Measurements from ENCODE around the gene MEGF6. TPM values are rescaled to one million over a fixed set of nuclear protein-coding genes. Genes with fewer than 3 reads are reported as not detected.

Gene MEGF6
- total RNA-seq, 1 donor from 2014 or later: 198 TPM

- no peak overlapping the region for H3K27ac Mint-ChIP-seq (ENCODE audit: unreplicated experiment)
- no peaks in the 10 kb centered on the region for H3K9me3 Mint-ChIP-seq (ENCODE audit: unreplicated experiment)
- H3K36me3 Mint-ChIP-seq (ENCODE audit: low read depth, unreplicated experiment): no peaks in the 10 kb centered on the region
- H3K4me3 Mint-ChIP-seq (ENCODE audit: unreplicated experiment): no peak overlapping the region
- TF ChIP-seq CTCF (IDR thresholded peaks at IDR 0.05; ENCODE audit: unreplicated experiment): no peak
- H3K4me1 Mint-ChIP-seq (ENCODE audit: unreplicated experiment): peaks cover 13% of the 10 kb centered on the region
- H3K27me3 Mint-ChIP-seq (ENCODE audit: unreplicated experiment): peaks cover 4% of the 10 kb centered on the region
- DNase-seq (ENCODE audit: low spot score): no peak
These were observed 155.4 kb downstream of the MEGF6 start for GRCh38 chr1:3455670-3456448.

- no peak for TF ChIP-seq CTCF (IDR thresholded peaks at IDR 0.05; ENCODE audit: unreplicated experiment)
- H3K4me3 Mint-ChIP-seq (ENCODE audit: unreplicated experiment): peak overlapping the region; percentile 56
- H3K4me1 Mint-ChIP-seq (ENCODE audit: unreplicated experiment): peaks cover 9% of the 10 kb centered on the region
- DNase-seq (ENCODE audit: low spot score): peak; percentile 67
- no peak overlapping the region for H3K27ac Mint-ChIP-seq (ENCODE audit: unreplicated experiment)
- no peaks in the 10 kb centered on the region for H3K36me3 Mint-ChIP-seq (ENCODE audit: low read depth, unreplicated experiment)
- H3K9me3 Mint-ChIP-seq (ENCODE audit: unreplicated experiment): no peaks in the 10 kb centered on the region
- H3K27me3 Mint-ChIP-seq (ENCODE audit: unreplicated experiment): peaks cover 4% of the 10 kb centered on the region
These were observed 156.3 kb downstream of the MEGF6 start for GRCh38 chr1:3454811-3455618.

GRCh38 chr1:3453891-3454810 is 157.2 kb downstream of the MEGF6 start, which contains the start of gene ARHGEF16:
ARHGEF16 (plus strand) TSS chr1:3454665; CDS start chr1:3463085, 8,420 bp downstream.
- H3K27ac Mint-ChIP-seq (ENCODE audit: unreplicated experiment): no peak within 1 kb of the TSS
- H3K36me3 Mint-ChIP-seq (ENCODE audit: low read depth, unreplicated experiment): no peaks in the 10 kb centered on the region
- TF ChIP-seq CTCF (IDR thresholded peaks at IDR 0.05; ENCODE audit: unreplicated experiment): no peak
- H3K27me3 Mint-ChIP-seq (ENCODE audit: unreplicated experiment): peaks cover 4% of the 10 kb centered on the region
- peak; percentile 78 for DNase-seq (ENCODE audit: low spot score)
- peak within 1 kb of the TSS; percentile 56 for H3K4me3 Mint-ChIP-seq (ENCODE audit: unreplicated experiment)
- peaks cover 9% of the 10 kb centered on the region for H3K4me1 Mint-ChIP-seq (ENCODE audit: unreplicated experiment)
- no peaks in the 10 kb centered on the region for H3K9me3 Mint-ChIP-seq (ENCODE audit: unreplicated experiment)

- H3K4me3 Mint-ChIP-seq (ENCODE audit: unreplicated experiment): no peak overlapping the region
- H3K27ac Mint-ChIP-seq (ENCODE audit: unreplicated experiment): no peak overlapping the region
- TF ChIP-seq CTCF (IDR thresholded peaks at IDR 0.05; ENCODE audit: unreplicated experiment): peak; percentile 89
- peak; percentile 91 for DNase-seq (ENCODE audit: low spot score)
- H3K27me3 Mint-ChIP-seq (ENCODE audit: unreplicated experiment): no peaks in the 10 kb centered on the region
- H3K36me3 Mint-ChIP-seq (ENCODE audit: low read depth, unreplicated experiment): no peaks in the 10 kb centered on the region
- peaks cover 2% of the 10 kb centered on the region for H3K4me1 Mint-ChIP-seq (ENCODE audit: unreplicated experiment)
- no peaks in the 10 kb centered on the region for H3K9me3 Mint-ChIP-seq (ENCODE audit: unreplicated experiment)
These were observed 158.0 kb downstream of the MEGF6 start for GRCh38 chr1:3453203-3453761.

Measured in endothelial cell (in vitro differentiated cells).